Measurements from ENCODE around the gene AKR1A1.

DNA sequence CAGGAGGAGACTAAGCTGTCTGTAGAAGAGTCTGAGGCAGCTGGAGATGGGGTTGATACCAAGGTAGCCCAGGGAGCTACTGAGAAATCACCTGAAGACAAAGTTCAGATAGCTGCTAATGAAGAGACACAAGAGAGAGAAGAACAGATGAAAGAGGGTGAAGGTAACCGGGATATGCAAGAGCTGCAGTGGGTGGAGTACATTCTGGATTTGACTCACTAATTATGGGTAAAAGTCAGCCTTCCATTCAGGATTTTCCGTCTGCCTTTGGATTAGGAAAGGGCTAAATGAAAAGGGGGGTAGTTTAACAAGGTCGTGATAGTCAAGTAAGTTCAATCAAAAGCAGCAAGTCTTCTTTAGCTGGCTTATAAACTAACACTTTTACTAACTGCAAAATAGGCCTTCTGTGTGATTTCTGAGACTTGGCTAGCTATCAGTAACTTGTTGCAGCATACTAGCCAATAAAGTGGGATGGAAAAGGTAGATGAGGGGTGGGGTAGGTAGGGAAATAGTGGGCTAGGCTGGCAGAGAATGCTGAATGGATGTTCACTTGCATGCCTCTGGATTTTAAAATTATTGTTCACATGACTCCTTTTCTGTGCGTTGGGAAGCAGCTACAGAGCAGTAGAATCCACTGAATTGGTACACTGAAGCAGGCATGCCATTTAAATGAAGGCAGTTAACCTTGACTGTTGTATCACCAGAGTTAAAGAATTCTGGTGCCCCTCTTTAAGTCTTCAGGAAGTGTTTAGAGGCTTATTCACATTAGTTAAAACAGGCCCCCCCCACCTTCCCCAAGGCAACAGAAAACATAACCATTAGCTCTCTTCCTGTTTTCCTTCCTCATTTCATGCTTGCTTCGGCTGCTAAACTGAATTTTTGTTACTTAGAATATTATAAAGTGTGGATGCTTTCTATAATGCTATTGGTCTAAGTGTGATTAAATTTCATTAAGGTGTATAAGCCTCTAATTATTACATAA, 57.8 kb downstream of the AKR1A1 start:
- TF ChIP-seq, protein P1, sequence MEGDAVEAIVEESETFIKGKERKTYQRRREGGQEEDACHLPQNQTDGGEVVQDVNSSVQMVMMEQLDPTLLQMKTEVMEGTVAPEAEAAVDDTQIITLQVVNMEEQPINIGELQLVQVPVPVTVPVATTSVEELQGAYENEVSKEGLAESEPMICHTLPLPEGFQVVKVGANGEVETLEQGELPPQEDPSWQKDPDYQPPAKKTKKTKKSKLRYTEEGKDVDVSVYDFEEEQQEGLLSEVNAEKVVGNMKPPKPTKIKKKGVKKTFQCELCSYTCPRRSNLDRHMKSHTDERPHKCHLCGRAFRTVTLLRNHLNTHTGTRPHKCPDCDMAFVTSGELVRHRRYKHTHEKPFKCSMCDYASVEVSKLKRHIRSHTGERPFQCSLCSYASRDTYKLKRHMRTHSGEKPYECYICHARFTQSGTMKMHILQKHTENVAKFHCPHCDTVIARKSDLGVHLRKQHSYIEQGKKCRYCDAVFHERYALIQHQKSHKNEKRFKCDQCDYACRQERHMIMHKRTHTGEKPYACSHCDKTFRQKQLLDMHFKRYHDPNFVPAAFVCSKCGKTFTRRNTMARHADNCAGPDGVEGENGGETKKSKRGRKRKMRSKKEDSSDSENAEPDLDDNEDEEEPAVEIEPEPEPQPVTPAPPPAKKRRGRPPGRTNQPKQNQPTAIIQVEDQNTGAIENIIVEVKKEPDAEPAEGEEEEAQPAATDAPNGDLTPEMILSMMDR (conservative IDR thresholded peaks at IDR 0.05; ENCODE audit: low read depth in 2 of 2): no peak
- TF ChIP-seq, protein P2, sequence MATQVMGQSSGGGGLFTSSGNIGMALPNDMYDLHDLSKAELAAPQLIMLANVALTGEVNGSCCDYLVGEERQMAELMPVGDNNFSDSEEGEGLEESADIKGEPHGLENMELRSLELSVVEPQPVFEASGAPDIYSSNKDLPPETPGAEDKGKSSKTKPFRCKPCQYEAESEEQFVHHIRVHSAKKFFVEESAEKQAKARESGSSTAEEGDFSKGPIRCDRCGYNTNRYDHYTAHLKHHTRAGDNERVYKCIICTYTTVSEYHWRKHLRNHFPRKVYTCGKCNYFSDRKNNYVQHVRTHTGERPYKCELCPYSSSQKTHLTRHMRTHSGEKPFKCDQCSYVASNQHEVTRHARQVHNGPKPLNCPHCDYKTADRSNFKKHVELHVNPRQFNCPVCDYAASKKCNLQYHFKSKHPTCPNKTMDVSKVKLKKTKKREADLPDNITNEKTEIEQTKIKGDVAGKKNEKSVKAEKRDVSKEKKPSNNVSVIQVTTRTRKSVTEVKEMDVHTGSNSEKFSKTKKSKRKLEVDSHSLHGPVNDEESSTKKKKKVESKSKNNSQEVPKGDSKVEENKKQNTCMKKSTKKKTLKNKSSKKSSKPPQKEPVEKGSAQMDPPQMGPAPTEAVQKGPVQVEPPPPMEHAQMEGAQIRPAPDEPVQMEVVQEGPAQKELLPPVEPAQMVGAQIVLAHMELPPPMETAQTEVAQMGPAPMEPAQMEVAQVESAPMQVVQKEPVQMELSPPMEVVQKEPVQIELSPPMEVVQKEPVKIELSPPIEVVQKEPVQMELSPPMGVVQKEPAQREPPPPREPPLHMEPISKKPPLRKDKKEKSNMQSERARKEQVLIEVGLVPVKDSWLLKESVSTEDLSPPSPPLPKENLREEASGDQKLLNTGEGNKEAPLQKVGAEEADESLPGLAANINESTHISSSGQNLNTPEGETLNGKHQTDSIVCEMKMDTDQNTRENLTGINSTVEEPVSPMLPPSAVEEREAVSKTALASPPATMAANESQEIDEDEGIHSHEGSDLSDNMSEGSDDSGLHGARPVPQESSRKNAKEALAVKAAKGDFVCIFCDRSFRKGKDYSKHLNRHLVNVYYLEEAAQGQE (IDR thresholded peaks at IDR 0.05; ENCODE audit: unreplicated experiment): no peak
- TF ChIP-seq EZH2phosphoT487 (IDR thresholded peaks at IDR 0.05; ENCODE audit: unreplicated experiment): no peak
- no peak for TF ChIP-seq POLR2AphosphoS5 (IDR thresholded peaks at IDR 0.05; ENCODE audit: low read depth)
- TF ChIP-seq, protein P3, sequence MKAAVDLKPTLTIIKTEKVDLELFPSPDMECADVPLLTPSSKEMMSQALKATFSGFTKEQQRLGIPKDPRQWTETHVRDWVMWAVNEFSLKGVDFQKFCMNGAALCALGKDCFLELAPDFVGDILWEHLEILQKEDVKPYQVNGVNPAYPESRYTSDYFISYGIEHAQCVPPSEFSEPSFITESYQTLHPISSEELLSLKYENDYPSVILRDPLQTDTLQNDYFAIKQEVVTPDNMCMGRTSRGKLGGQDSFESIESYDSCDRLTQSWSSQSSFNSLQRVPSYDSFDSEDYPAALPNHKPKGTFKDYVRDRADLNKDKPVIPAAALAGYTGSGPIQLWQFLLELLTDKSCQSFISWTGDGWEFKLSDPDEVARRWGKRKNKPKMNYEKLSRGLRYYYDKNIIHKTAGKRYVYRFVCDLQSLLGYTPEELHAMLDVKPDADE (IDR thresholded peaks at IDR 0.05): no peak
- TF ChIP-seq JUNB (IDR thresholded peaks at IDR 0.05; ENCODE audit: unreplicated experiment): no peak
- TF ChIP-seq EZH2 (IDR thresholded peaks at IDR 0.05; ENCODE audit: low read depth, unreplicated experiment): no peak
- TF ChIP-seq, protein P4, sequence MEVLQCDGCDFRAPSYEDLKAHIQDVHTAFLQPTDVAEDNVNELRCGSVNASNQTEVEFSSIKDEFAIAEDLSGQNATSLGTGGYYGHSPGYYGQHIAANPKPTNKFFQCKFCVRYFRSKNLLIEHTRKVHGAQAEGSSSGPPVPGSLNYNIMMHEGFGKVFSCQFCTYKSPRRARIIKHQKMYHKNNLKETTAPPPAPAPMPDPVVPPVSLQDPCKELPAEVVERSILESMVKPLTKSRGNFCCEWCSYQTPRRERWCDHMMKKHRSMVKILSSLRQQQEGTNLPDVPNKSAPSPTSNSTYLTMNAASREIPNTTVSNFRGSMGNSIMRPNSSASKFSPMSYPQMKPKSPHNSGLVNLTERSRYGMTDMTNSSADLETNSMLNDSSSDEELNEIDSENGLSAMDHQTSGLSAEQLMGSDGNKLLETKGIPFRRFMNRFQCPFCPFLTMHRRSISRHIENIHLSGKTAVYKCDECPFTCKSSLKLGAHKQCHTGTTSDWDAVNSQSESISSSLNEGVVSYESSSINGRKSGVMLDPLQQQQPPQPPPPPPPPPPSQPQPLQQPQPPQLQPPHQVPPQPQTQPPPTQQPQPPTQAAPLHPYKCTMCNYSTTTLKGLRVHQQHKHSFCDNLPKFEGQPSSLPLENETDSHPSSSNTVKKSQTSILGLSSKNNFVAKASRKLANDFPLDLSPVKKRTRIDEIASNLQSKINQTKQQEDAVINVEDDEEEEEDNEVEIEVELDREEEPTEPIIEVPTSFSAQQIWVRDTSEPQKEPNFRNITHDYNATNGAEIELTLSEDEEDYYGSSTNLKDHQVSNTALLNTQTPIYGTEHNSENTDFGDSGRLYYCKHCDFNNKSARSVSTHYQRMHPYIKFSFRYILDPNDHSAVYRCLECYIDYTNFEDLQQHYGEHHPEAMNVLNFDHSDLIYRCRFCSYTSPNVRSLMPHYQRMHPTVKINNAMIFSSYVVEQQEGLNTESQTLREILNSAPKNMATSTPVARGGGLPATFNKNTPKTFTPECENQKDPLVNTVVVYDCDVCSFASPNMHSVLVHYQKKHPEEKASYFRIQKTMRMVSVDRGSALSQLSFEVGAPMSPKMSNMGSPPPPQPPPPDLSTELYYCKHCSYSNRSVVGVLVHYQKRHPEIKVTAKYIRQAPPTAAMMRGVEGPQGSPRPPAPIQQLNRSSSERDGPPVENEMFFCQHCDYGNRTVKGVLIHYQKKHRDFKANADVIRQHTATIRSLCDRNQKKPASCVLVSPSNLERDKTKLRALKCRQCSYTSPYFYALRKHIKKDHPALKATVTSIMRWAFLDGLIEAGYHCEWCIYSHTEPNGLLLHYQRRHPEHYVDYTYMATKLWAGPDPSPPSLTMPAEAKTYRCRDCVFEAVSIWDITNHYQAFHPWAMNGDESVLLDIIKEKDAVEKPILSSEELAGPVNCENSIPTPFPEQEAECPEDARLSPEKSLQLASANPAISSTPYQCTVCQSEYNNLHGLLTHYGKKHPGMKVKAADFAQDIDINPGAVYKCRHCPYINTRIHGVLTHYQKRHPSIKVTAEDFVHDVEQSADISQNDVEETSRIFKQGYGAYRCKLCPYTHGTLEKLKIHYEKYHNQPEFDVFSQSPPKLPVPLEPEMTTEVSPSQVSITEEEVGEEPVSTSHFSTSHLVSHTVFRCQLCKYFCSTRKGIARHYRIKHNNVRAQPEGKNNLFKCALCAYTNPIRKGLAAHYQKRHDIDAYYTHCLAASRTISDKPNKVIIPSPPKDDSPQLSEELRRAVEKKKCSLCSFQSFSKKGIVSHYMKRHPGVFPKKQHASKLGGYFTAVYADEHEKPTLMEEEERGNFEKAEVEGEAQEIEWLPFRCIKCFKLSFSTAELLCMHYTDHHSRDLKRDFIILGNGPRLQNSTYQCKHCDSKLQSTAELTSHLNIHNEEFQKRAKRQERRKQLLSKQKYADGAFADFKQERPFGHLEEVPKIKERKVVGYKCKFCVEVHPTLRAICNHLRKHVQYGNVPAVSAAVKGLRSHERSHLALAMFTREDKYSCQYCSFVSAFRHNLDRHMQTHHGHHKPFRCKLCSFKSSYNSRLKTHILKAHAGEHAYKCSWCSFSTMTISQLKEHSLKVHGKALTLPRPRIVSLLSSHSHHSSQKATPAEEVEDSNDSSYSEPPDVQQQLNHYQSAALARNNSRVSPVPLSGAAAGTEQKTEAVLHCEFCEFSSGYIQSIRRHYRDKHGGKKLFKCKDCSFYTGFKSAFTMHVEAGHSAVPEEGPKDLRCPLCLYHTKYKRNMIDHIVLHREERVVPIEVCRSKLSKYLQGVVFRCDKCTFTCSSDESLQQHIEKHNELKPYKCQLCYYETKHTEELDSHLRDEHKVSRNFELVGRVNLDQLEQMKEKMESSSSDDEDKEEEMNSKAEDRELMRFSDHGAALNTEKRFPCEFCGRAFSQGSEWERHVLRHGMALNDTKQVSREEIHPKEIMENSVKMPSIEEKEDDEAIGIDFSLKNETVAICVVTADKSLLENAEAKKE (CRISPR knock-in tag; IDR thresholded peaks at IDR 0.05): no peak
- TF ChIP-seq ZNF114 (CRISPR knock-in tag; IDR thresholded peaks at IDR 0.05): no peak
- no peak for TF ChIP-seq CREB1 (CRISPR knock-in tag; IDR thresholded peaks at IDR 0.05; ENCODE audit: low read depth)
- no peak for TF ChIP-seq NANOG (IDR thresholded peaks at IDR 0.05; ENCODE audit: borderline replicate concordance)
- TF ChIP-seq ZNF331 (CRISPR knock-in tag; IDR thresholded peaks at IDR 0.05; ENCODE audit: low read depth): no peak
